Activated CD4-positive, alpha-beta T cell treated with anti-CD3 and anti-CD28 coated beads, Interleukin-2, amount 10 ng/mL, durations not matched to agents 24 days and 14 days (primary cell): ENCODE data around the gene TOR1B. TPM values are rescaled to one million over a fixed set of nuclear protein-coding genes. Genes with fewer than 3 reads are reported as not detected.
A peak's percentile ranks its signal among the peaks of the same experiment; 100 is the strongest.
"Not testable (repeated sequence)": the region's sequence is repeated elsewhere in the genome, so short reads cannot be mapped to it uniquely, and the experiment has no call there.

Experiments used
- DNase-seq: peaks from one replicate; pipeline ENCODE4 v3.0.0; 2022
- H3K27ac Mint-ChIP-seq: one replicate; pipeline ENCODE4 v1.8.0; 2022; ENCODE audit warnings: mild to moderate bottlenecking, mixed read lengths
- H3K27me3 Mint-ChIP-seq: one replicate; pipeline ENCODE4 v1.8.0; 2022; ENCODE audit warnings: mixed read lengths
- H3K36me3 Mint-ChIP-seq: one replicate; pipeline ENCODE4 v1.8.0; 2022; ENCODE audit warnings: low read depth, mild to moderate bottlenecking, mixed read lengths
- H3K4me1 Mint-ChIP-seq: one replicate; pipeline ENCODE4 v1.8.0; 2021; ENCODE audit warnings: mixed read lengths
- H3K4me3 Mint-ChIP-seq: one replicate; pipeline ENCODE4 v1.8.0; 2022; ENCODE audit warnings: mild to moderate bottlenecking, moderate library complexity, mixed read lengths
- H3K9me3 Mint-ChIP-seq: one replicate; pipeline ENCODE4 v1.8.0; 2021; ENCODE audit warnings: mixed read lengths
- intact Hi-C: fragments of 100-400 bp; cut with micrococcal nuclease; formaldehyde crosslinking; loops from one replicate; pipeline ENCODE4 v1.15.1; 2023
- total RNA-seq: library from RNA; stranded (reverse); gene quantifications from 2 replicates; pipeline ENCODE4 v1.2.3, GENCODE V29; 2022

TOR1B gene
- total RNA-seq, 1 donor from 2014 or later, result 24.1 TPM

DNA sequence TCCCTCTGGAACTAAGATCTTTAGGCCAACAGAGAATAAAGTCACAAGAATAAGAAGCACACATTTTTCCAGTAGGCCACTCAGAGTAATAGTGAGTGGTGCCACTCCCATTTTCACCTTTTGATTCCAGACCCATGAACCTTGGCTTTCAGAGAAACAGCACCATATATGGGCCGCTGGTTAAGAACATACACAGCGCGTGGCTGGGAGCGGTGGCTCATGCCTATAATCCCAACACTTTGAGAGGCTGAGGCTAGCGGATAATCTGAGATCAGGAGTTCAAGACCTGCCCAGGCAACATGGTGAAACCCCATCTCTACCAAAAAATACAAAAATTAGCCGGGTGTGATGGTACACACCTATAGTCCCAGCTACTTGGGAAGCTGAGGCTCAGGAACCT, 34.5 kb upstream of the TOR1B start:
- peaks cover 4% of the 10 kb centered on the region for H3K27me3 Mint-ChIP-seq
- intact Hi-C loops, result no loop called here
- H3K4me1 Mint-ChIP-seq, result no peaks in the 10 kb centered on the region
- DNase-seq, result no peak
- no peaks in the 10 kb centered on the region for H3K9me3 Mint-ChIP-seq
- no peak overlapping the region for H3K4me3 Mint-ChIP-seq
- H3K27ac Mint-ChIP-seq, result no peak overlapping the region
- no peaks in the 10 kb centered on the region for H3K36me3 Mint-ChIP-seq

DNA sequence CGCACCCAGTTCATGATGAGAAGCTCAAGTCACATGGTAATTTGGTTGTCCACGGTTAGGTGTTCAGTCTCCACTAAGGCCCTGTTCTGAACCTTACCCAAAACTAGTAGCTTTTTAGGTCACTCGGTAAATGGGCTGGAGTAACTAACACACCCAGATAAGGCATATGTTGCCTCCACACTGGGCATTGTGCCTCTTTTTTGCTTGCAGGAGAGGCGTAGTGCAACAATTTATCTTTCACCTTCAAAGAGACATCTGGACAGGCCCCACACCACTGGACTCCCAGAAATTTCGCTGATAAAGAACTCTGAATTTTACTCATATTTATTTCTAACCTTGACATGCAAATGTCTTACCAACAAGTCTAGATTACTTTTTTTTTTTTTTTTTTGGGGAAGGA, 33.3 kb upstream of the TOR1B start:
- H3K27ac Mint-ChIP-seq, result no peak overlapping the region
- no peaks in the 10 kb centered on the region for H3K4me1 Mint-ChIP-seq
- H3K4me3 Mint-ChIP-seq, result no peak overlapping the region
- H3K9me3 Mint-ChIP-seq, result no peaks in the 10 kb centered on the region
- peaks cover 7% of the 10 kb centered on the region for H3K27me3 Mint-ChIP-seq
- no peak for DNase-seq
- H3K36me3 Mint-ChIP-seq, result no peaks in the 10 kb centered on the region
- intact Hi-C loops, result no loop called here

DNA sequence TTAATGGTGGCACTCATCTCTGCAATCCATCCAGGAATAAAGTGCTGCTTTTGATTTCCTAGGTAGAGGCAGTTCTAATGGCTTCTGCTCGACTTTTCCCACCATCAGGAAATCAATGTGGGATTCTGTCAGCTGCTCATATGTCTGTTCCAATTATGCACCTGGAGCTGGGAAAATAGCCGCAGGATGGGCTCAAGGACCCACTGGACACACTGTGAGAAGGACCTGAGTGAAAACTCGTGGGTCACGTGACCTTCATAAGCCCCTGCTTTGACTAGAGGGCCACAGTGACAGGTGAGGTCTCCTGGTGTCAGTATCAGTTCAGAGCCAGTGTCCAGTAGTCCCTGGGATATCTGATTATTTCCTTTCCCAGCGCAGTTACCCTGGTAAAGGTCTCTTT, 32.2 kb upstream of the TOR1B start:
- H3K27ac Mint-ChIP-seq, result no peak overlapping the region
- no peak for DNase-seq
- peaks cover 9% of the 10 kb centered on the region for H3K27me3 Mint-ChIP-seq
- no peaks in the 10 kb centered on the region for H3K9me3 Mint-ChIP-seq
- H3K36me3 Mint-ChIP-seq, result no peaks in the 10 kb centered on the region
- H3K4me1 Mint-ChIP-seq, result no peaks in the 10 kb centered on the region
- intact Hi-C loops, result no loop called here
- H3K4me3 Mint-ChIP-seq, result no peak overlapping the region

DNA sequence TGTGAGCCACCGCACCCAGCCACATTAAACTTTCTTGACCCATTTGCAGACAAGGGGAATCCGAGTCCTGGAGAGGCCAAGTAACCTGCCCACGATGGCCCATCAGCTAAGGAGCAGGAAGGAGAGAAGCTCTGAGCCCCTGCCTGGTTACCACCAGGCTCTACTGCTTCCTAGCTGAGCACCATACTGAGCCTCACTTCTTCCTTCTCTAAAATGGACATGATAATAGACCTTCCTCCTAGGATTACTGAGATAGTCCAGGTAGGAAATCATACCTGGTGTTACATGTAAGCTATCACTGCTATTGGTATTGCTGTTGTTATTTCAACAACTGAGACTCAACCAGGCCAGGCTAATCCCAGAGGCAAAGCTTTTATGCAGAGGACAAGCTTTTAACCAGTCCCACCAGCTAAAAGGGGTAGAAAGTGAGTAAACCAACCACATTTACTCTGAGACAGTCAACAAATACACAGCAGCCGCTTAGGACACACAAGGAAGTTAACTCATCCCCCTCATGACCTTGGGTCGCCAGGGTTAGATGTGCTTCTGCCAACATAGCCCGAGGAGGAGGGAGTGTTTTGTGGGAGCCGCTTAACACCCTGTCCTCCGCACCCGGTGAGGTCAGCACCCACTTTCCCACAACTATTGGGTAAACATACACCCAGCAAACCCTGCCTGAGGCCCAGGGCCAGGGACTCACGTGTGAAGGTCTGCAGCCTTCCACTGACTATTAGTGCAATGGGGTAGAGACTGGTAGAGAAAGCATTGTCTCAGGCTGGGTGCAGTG, 29.5 kb upstream of the TOR1B start:
- H3K4me1 Mint-ChIP-seq, result peaks cover 12% of the 10 kb centered on the region
- H3K36me3 Mint-ChIP-seq, result no peaks in the 10 kb centered on the region
- peaks cover 12% of the 10 kb centered on the region for H3K27me3 Mint-ChIP-seq
- H3K9me3 Mint-ChIP-seq, result no peaks in the 10 kb centered on the region
- H3K27ac Mint-ChIP-seq, result no peak overlapping the region
- no peak for DNase-seq
- intact Hi-C loops, result no loop called here
- H3K4me3 Mint-ChIP-seq, result no peak overlapping the region

DNA sequence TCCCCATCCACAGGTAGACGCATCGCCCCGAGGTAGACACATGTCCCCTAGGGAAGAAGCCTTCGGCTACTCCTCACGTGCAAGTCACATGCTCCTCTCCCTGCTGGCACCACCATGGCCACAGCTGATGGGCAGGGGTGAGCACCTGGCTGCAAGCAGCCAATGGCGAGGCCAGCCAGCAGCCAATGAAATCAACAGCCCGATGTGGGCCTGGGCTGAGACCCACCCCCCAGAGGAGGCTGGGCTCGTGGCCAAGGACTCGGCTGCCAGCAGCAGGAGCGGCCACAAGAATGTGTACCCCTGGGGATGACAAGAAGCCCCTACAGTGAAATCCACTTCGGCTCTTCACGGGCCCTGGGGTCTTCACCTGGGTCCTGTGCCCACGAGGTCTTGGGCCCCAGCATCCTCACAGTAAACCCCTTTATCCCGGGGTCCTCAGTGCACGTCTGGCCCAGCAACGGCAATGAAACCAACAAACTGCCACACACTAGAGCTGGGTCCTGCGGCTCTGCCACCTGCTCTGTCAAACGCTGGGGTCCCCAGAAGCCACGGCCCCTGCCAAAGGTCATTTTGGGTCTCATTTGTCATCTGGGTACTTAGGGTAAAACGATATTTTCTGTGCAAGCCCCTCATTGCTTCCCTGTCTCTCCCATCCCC, 28.1 kb upstream of the TOR1B start:
- intact Hi-C loops, result no loop called here
- Mint-ChIP-seq H3K27ac (no peak overlapping the region), H3K36me3 (no peaks in the 10 kb centered on the region), H3K4me3 (no peak overlapping the region), H3K27me3 (peaks cover 16% of the 10 kb centered on the region), H3K9me3 (no peaks in the 10 kb centered on the region), H3K4me1 (peaks cover 12% of the 10 kb centered on the region)
- no peak for DNase-seq

DNA sequence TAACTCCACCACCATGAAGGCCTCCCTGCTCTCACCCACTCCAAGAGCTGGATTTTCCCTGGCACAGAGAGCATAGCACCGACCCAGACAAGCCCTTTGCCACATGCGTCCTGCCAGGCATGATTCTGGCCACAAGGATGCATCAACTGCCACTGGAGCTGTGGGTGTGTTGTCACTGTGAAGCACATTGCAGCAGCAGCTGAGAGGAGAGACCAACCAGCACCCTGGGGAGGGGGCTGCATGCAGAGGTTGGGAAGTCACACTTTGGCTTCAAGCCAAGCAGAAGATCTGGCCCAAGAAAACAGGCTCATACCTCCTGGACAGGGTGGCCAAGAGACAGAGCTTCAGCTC, 27.6 kb upstream of the TOR1B start:
- H3K27ac Mint-ChIP-seq, result no peak overlapping the region
- peaks cover 12% of the 10 kb centered on the region for H3K4me1 Mint-ChIP-seq
- H3K9me3 Mint-ChIP-seq, result no peaks in the 10 kb centered on the region
- H3K4me3 Mint-ChIP-seq, result no peak overlapping the region
- DNase-seq, result no peak
- intact Hi-C loops, result no loop called here
- no peaks in the 10 kb centered on the region for H3K36me3 Mint-ChIP-seq
- H3K27me3 Mint-ChIP-seq, result peaks cover 16% of the 10 kb centered on the region

DNA sequence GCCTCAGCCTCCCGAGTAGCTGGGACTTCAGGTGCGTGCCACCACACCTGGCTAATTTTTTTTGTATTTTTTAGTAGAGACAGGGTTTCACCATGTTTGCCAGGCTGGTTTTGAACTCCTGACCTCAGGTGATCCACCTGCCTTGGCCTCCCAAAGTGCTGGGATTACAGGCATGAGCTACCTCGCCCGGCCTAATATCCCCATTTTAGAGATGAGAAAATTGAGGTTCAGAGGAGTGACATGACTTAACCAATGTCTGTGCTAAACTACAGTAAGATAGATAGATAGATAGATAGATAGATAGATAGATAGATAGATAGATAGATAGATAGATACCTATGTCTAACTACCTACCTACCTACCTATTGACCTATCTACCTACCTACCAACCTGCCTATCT, 26.9 kb upstream of the TOR1B start:
- H3K27ac Mint-ChIP-seq, DNase-seq, H3K9me3 Mint-ChIP-seq, H3K4me3 Mint-ChIP-seq, intact Hi-C loops, H3K36me3 Mint-ChIP-seq: not testable (repeated sequence)
- Mint-ChIP-seq H3K4me1 (peaks cover 12% of the 10 kb centered on the region), H3K27me3 (peaks cover 18% of the 10 kb centered on the region)

DNA sequence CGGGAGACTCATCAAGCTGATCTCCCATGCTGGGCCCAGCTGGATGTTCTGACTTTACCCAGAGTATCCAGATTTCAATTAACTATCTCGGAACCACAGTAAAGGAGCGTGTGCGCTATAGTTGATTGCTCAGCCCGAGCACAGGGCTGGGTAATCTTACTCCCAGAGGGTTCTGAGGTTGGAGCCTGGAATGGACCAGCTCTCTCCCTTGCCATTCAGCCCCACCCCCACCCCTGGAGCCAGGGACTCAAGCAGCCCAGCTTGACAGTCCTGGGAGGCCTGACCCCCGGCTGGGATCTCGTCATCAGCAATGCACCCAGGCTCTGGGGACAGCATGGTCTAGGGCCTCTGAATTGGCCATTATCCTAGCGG, 26.4 kb upstream of the TOR1B start:
- DNase-seq, result no peak
- no peak overlapping the region for H3K27ac Mint-ChIP-seq
- H3K27me3 Mint-ChIP-seq, result peaks cover 18% of the 10 kb centered on the region
- H3K4me3 Mint-ChIP-seq, result no peak overlapping the region
- H3K4me1 Mint-ChIP-seq, result peaks cover 12% of the 10 kb centered on the region
- intact Hi-C loops, result no loop called here
- H3K36me3 Mint-ChIP-seq, result no peaks in the 10 kb centered on the region
- H3K9me3 Mint-ChIP-seq, result no peaks in the 10 kb centered on the region

DNA sequence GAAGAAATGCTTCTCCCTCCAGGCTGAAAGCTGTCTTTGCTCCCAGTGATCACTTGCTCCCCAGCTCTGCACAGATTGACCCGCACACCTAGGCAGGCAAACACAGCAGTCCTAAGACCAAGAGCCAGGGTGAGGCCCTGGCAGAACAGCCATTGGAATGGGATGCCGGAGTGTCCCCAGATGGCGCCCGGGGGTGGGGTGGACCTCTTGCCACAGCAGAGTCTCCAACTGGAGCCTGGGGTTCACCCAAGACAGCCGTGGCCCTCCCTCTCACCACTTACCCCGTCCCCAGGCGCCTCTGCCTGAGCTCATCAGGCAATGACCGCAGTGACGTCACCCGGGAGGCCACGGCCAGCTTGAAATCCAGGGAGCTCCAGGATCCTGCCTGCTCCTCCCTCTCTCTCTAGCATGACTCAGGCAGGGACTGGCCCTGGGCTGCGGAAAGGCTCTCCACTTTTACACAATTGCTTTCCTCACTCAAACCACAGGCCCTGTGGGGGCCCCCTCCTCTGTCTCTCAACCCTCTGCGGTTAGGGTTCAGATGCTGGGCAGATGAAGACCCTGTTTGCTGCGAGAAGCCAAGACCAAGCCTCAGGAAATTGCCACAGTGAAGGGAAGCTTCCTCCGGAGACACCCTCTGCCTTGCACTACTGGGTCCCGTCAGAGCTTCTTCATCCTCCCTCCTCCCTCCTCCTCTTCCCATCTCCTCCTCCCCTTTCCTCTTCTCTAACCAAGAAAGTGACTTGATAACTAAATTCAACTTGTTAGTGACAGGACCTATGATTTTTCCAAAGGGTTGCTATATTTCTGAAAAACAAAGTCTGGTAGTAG, 25.8 kb upstream of the TOR1B start:
- peaks cover 12% of the 10 kb centered on the region for H3K4me1 Mint-ChIP-seq
- DNase-seq, result peak; percentile 80
- H3K27ac Mint-ChIP-seq, result peak overlapping the region; percentile 53
- H3K4me3 Mint-ChIP-seq, result peak overlapping the region; percentile 58
- H3K27me3 Mint-ChIP-seq, result peaks cover 18% of the 10 kb centered on the region
- H3K36me3 Mint-ChIP-seq, result no peaks in the 10 kb centered on the region
- intact Hi-C loops, result no loop called here
- no peaks in the 10 kb centered on the region for H3K9me3 Mint-ChIP-seq

DNA sequence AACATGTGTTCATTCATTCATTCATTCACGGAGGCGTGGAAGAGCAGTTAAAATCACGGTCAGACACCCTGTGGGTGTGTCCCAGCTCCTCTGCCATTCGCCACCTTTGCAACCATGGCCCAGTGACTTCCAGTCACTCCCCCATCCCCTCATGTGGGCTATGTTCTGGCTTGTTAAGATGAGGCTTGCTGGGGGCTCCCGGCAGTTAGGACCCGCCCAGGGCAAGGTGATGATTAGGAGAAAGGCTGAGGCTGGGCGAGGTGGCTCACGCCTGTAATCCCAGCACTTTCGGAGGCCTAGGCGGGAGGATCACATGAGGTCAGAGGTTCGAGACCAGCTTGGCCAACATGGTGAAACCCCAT, 25.2 kb upstream of the TOR1B start:
- H3K4me3 Mint-ChIP-seq, result peak overlapping the region; percentile 58
- peak overlapping the region; percentile 53 for H3K27ac Mint-ChIP-seq
- peaks cover 12% of the 10 kb centered on the region for H3K4me1 Mint-ChIP-seq

DNA sequence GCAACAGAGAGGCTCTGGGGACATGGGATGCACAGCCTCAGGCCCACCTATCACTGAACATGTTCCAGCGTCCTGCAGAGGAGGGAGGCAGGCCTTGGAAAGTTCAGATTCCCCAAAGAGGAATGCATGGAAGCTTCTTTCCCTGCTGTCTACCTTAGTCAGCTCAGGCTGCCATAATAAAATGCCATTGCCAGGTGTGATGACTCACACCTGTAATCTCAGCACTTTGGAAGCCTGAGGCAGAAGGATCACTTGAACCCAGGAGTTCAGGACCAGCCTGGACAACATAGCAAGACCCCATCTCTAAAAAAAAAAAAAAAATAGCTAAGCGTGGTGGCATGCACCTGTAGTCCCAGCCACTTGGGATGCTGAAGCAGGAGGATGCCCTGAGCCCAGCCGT, 24.5 kb upstream of the TOR1B start:
- Mint-ChIP-seq H3K36me3 (no peaks in the 10 kb centered on the region), H3K27me3 (peaks cover 18% of the 10 kb centered on the region), H3K9me3 (no peaks in the 10 kb centered on the region), H3K27ac (no peak overlapping the region), H3K4me3 (no peak overlapping the region), H3K4me1 (peaks cover 12% of the 10 kb centered on the region)
- no peak for DNase-seq
- intact Hi-C loops, result no loop called here

More for the DNA sequence above, 25.2 kb upstream of the TOR1B start:
- DNase-seq, result no peak
- Mint-ChIP-seq H3K27me3 (peaks cover 18% of the 10 kb centered on the region), H3K9me3 (no peaks in the 10 kb centered on the region), H3K36me3 (no peaks in the 10 kb centered on the region)
- intact Hi-C loops, result no loop called here

DNA sequence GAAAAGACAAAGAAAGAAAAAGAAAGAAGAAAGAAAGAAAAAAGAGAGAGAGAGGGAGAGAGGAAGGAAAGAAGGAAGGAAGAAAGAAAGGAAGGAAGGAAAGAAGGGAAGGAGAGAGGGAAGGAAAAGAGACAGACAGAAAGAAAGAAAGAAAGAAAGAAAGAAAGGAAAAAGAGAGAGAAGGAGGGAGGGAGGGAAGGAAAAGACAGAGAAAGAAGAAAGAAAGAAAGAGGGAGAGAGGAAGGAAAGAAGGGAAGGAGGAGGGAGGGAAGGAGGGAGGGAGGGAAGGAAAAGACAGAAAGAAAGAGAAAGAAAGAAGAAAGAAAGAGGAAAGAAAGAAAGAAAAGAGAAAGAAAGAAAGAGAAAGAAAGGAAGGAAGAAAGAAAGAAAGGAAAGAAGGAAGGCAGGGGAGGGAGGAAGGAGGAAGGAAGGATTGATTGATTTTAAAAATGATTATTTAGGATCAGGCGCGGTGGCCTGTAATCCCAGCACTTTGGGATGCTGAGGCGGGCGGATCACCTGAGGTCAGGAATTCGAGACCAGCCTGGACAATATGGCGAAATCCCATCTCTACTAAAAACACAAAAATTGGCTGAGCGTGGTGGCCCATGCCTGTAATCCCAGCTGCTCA, 23.3 kb upstream of the TOR1B start:
- Mint-ChIP-seq H3K27ac (no peak overlapping the region), H3K4me3 (no peak overlapping the region), H3K9me3 (no peaks in the 10 kb centered on the region), H3K36me3 (no peaks in the 10 kb centered on the region), H3K27me3 (peaks cover 18% of the 10 kb centered on the region), H3K4me1 (peaks cover 16% of the 10 kb centered on the region)
- DNase-seq, result no peak
- intact Hi-C loops, result loop anchor here (5.0 kb wide), 1 partner anchor 647 kb away; no protein-coding TSS in a partner anchor

DNA sequence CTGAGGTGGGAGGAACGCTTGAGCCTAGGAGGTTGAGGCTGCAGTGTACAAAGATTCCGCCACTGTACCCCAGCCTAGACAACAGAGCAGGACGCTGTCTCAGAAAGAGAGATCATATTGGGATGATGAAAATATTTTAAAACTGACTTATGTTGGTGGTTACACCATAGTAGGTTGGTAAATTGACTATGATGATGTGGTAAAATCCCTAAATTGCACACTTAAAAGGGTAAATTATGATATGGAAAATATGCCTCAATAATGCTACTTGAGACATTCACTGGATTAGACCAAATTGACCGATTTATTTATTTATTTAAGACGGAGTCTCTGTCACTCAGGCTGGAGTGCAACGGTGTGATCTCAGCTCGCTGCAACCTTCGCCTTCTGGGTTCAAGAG, 21.9 kb upstream of the TOR1B start:
- H3K27ac Mint-ChIP-seq, result no peak overlapping the region
- intact Hi-C loops, result loop anchor here (5.0 kb wide), 1 partner anchor 649 kb away; no protein-coding TSS in a partner anchor

DNA sequence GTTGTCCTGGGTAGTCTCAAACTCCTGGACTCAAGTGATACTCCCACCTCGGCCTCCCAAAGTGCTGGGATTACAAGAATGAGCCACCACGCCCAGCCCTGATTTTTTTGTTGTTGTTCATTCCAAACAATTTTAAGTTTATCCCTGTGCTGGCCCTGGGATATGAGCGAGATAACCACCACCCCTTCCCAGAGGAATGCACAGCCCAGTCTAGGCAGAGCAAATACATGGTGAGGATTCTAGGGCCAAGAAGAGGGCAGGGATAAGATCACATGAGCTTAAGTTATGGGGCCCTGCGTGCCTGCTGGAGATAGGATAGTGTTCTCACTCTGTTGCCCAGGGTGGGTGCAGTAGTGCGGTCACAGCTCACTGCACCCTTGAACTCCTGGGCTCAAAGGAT, 21.0 kb upstream of the TOR1B start:
- peaks cover 25% of the 10 kb centered on the region for H3K27me3 Mint-ChIP-seq
- H3K27ac Mint-ChIP-seq, result no peak overlapping the region
- no peak for DNase-seq
- H3K9me3 Mint-ChIP-seq, result no peaks in the 10 kb centered on the region
- intact Hi-C loops, result loop anchor here (2.0 to 5.0 kb wide), 2 partner anchors 139 to 650 kb away; partner anchors contain the start of gene ASB6
- peaks cover 13% of the 10 kb centered on the region for H3K4me1 Mint-ChIP-seq
- no peaks in the 10 kb centered on the region for H3K36me3 Mint-ChIP-seq
- no peak overlapping the region for H3K4me3 Mint-ChIP-seq

More for the DNA sequence above, 21.9 kb upstream of the TOR1B start:
- Mint-ChIP-seq H3K27me3 (peaks cover 19% of the 10 kb centered on the region), H3K4me3 (no peak overlapping the region), H3K9me3 (no peaks in the 10 kb centered on the region), H3K36me3 (no peaks in the 10 kb centered on the region), H3K4me1 (peaks cover 16% of the 10 kb centered on the region)
- no peak for DNase-seq
